SH-SY5Y (cell line): Measurements from ENCODE around the gene CORIN.

Source experiments
- GATA2 ChIP-seq: IDR thresholded peaks from 2 replicates; pipeline ENCODE4 v1.6.1; 2011; ENCODE audit warnings: mild to moderate bottlenecking, low read depth, low read length
- GATA3 ChIP-seq: IDR thresholded peaks from 2 replicates; pipeline ENCODE4 v1.6.1; 2011; ENCODE audit warnings: low read depth, mild to moderate bottlenecking, low read length, moderate library complexity

CORIN gene

GRCh38 chr4:47704693-47705325, 133.1 kb downstream of the CORIN start:
- no peak for TF ChIP-seq GATA2
- no peak for TF ChIP-seq GATA3

- TF ChIP-seq GATA3 (no peak), GATA2 (no peak)
These were observed 133.9 kb downstream of the CORIN start for GRCh38 chr4:47703956-47704355.

GRCh38 chr4:47703008-47703407, 134.9 kb downstream of the CORIN start:
- TF ChIP-seq GATA2 (no peak), GATA3 (no peak)

- no peak for TF ChIP-seq GATA2
- no peak for TF ChIP-seq GATA3
These were observed 136.6 kb downstream of the CORIN start for GRCh38 chr4:47701286-47701685.

GRCh38 chr4:47698837-47699236, 139.0 kb downstream of the CORIN start:
- no peak for TF ChIP-seq GATA3
- TF ChIP-seq GATA2: no peak

GRCh38 chr4:47696823-47697222, 141.0 kb downstream of the CORIN start:
- TF ChIP-seq GATA3 (no peak), GATA2 (no peak)

GRCh38 chr4:47695260-47695659, 142.6 kb downstream of the CORIN start:
- TF ChIP-seq GATA2: no peak

GRCh38 chr4:47694322-47694721, 143.5 kb downstream of the CORIN start:
- TF ChIP-seq GATA2 (no peak), GATA3 (no peak)

- no peak for TF ChIP-seq GATA2
- TF ChIP-seq GATA3: no peak
These were observed 145.2 kb downstream of the CORIN start for GRCh38 chr4:47692691-47693090.

GRCh38 chr4:47690611-47691010, 147.3 kb downstream of the CORIN start:
- no peak for TF ChIP-seq GATA3
- TF ChIP-seq GATA2: no peak

GRCh38 chr4:47686294-47686872, 151.5 kb downstream of the CORIN start:
- TF ChIP-seq GATA3 (no peak), GATA2 (no peak)

- TF ChIP-seq GATA2 (no peak), GATA3 (no peak)
These were observed 162.1 kb downstream of the CORIN start for GRCh38 chr4:47675806-47676205.

GRCh38 chr4:47674144-47674543, 163.7 kb downstream of the CORIN start:
- TF ChIP-seq GATA2 (no peak), GATA3 (no peak)

GRCh38 chr4:47672696-47673095, 165.2 kb downstream of the CORIN start:
- TF ChIP-seq GATA3 (no peak), GATA2 (no peak)

- TF ChIP-seq GATA2: no peak
- no peak for TF ChIP-seq GATA3
These were observed 167.9 kb downstream of the CORIN start for GRCh38 chr4:47669946-47670345.
